GM12874 (cell line): Measurements from ENCODE around the gene BRINP3.

Experiments used
- TF ChIP-seq, protein P1 (sequence below): IDR thresholded peaks from 2 replicates; pipeline ENCODE4 v1.5.1; 2011; ENCODE audit warnings: low read depth, mild to moderate bottlenecking, control low read depth, low read length, moderate library complexity; ENCODE audit not compliant: insufficient read depth

Gene BRINP3

DNA sequence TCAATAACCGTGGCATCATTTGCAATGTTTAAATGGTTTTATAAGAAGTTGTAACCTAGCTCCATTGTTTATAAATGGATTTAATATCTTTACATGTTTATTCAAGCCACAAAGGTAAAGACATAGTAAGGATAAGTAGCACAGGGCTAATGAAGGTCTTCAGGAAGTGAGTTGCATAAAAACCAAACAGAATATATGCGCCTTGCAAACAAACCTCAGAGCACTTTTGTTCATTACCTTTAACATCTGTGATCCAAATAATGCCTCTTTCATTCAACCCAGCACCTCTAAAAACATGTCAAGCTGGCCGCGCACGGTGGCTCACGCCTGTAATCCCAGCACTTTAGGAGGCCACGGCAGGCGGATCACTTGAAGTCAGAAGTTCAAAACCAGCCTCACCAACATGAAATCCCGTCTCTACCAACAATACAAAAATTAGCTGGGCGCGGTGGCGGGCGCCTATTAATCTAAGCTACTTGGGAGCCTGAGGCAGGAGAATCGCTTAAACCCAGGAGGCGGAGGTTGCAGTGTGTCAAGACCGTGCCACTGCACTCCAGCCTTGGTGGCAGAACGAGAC lies 25.3 kb downstream of the BRINP3 start:
- TF ChIP-seq, protein P1, sequence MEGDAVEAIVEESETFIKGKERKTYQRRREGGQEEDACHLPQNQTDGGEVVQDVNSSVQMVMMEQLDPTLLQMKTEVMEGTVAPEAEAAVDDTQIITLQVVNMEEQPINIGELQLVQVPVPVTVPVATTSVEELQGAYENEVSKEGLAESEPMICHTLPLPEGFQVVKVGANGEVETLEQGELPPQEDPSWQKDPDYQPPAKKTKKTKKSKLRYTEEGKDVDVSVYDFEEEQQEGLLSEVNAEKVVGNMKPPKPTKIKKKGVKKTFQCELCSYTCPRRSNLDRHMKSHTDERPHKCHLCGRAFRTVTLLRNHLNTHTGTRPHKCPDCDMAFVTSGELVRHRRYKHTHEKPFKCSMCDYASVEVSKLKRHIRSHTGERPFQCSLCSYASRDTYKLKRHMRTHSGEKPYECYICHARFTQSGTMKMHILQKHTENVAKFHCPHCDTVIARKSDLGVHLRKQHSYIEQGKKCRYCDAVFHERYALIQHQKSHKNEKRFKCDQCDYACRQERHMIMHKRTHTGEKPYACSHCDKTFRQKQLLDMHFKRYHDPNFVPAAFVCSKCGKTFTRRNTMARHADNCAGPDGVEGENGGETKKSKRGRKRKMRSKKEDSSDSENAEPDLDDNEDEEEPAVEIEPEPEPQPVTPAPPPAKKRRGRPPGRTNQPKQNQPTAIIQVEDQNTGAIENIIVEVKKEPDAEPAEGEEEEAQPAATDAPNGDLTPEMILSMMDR = no peak

DNA sequence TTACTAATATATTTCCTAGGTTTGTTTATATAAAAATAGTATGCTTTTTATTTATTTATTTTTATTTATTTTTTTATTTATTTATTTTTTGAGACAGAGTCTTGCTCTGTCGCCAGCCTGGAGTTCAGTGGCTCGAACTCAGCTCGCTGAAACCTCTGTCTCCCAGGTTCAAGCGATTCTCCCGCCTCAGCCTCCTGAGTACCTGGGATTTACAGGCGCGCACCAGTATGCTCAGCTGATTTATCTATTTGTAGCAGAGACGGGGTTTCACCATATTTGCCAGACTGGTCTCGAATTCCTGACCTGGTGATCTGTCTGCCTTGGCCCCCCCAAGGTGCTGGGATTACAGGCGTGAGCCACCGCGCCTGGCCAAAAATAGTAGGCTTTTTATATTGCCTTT lies 33.2 kb downstream of the BRINP3 start:
- TF ChIP-seq, protein P1 = no peak

DNA sequence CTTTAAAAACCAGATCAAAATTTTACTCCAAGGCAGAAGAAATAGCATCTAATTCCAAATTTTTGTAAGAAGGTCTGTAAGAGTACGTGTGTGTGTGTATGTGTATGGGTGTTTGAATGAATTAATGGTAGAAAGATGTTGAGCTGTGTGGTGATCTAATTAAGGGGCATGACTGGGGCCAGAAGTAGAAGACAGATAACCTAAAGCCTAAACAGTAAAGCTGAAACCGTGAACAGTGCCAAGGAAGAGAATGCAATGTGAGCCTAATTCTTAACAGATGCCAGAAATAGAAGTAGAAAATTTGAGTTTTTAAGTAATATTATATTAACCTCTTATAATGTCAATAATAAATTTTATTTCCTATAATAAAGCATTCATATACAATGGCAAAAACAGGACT lies 38.2 kb downstream of the BRINP3 start:
- TF ChIP-seq, protein P1 = no peak

DNA sequence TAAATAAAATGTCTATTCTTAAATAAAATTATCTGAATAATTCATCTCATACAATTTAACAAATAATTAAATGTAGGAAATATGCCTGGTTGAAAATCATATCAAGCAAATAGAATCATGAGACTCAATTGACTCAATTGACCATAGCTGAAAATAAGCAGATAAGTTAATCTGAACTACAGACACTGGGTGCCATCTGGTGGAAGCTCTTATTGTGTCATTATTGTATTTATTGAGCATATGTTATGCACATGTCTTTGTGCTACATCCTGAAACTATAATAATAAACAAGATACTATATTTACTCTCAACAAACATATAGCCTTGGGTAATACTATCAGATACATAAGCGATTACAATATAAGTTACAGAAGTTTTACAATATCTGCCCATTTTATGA lies 41.0 kb downstream of the BRINP3 start:
- TF ChIP-seq, protein P1 = no peak

DNA sequence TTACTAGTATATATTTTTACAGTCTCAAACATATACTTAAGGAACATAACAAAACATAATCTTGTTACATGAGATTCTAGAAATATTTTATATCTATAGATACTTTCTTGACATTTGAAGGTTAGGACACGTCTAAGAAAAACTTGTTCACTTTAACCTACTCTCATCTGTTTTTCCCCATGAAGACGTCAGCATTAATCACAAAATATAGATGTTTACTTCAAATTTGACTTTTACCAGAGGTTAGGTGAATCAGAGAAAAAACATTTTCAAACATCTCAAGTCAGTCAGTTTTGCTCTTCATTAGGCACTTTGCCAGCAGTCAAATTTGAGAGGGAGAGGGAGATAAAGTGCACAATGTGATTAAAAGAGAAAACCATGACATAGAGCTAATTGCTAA lies 47.7 kb downstream of the BRINP3 start:
- TF ChIP-seq, protein P1 = no peak

DNA sequence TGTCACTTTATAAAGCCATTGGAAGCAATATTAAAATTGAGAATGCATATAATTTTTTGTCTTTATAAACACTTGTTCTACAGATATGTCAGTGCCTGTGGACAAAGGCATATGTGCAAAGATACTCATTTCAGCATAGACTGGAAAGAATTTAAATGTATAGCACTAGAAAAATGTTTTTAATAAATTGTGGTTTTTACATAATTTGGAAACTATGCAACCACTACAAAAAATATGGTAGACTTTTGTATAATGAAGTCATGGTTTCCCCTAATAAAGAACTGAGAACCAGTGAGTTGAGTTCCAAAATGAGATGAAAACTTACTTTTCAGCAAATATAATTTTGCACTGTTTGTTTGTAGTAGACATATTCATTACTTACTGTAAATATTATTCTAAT lies 48.5 kb downstream of the BRINP3 start:
- TF ChIP-seq, protein P1 = no peak

DNA sequence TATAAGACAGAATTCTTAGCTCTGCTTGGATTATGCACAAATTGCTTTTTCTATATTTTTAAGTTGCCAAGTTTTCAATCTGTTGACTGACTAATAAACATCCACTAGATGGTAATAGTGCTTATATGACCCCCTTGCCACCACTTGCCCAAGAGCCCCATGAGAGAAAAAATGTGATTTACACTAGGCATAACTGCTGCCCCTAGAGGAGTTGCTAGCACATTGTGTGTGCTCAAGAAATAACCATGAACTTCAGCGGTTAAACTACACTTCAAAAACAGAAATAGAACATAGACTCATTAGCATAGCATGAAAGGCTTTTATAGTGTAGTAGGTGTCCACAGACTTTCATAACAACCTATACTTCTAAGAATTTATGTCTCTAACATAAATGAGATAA lies 61.4 kb downstream of the BRINP3 start:
- TF ChIP-seq, protein P1 = 0 out of 2 replicates have a peak, but pooled peaks have one; percentile 11

DNA sequence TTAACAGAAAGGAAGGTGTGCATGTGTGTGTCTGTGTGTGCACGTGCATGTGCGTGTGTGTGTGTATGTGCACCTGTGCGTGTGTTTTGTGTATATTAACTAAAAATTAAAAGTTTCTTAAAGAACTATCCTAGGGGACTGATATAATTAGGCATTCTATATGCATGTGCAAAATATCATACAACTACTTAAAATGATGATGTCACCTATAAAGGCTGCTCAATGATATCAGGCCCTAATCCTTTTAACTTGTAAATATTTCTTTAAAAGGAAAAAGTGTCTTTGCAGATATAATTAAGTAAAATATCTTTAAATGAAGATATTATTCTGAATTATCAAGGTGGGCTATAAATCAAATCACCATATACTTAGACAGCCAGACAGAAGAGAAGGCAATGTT lies 64.5 kb downstream of the BRINP3 start:
- TF ChIP-seq, protein P1 = no peak
